ENCODE measurements around the gene IMPA2.

IMPA2 gene

DNA sequence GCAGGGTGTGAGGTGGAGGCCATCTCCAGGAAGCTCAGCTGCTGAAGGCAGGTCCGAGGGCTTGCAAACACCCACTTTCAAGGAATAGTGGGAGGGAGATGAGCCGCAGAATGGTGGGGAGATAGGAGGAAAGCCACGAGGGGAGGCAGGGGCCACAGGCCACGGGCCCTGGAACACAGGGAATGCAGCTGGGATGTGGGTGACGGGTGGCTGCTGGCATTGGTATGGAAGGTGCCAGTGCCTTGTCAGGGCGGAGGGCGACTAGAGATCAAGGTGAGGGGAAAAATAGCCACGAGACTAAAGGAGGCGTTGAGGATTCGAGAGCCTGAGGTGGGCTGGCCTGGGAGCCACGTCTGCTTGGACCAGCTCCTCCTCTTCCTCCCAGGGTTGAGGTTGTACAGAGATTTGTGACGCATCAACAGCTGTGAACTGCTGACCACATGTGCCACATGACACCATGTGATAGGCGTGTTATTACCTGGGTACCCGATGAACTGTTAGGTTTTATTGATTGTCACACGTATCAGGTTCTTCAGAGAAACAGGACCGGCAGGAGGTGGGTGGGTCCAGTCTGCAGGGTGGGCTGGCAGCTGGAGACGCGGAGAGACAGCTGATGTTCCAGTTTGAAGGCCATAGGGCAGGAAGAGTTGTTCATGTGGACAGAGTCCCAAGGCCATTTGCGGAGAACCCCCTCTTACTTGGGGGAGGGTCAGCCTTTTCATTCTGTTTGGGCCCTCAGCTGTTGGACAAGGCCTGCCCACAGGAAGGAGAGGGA is 9.9 kb downstream of the IMPA2 start:
- DNase-seq: no peak

DNA sequence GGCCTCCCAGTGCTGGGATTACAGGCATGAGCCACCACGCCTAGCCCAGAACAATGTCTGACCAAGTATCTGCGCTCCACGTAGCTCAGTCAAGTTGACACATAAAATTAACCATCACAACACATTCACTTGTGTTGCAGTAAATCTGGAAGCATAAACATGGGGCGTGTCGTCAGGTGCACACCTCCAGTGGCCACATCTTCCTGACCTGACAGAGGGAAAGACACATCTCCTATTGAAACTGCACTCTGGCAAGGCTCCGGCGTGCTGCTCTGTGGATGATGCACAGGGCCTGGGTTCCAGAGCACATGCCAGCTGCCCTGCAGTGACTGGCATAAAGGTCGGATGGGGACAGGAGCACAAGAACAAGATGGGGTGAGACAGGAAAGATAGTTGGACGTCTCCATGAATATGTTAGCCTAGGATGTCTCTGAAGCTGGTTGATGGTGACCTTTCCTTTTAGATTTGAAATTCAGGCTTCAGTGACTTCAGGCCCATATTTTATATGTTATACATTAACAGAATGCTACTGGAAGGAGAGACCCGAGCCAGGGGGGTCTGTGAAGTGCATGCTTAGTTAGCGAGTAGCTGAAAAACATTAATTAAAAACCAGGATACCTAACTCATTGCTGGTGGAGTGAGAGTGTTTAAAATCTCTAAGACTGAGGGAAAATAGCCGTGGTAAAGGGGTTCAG is 10.9 kb downstream of the IMPA2 start:
- no peak for DNase-seq

DNA sequence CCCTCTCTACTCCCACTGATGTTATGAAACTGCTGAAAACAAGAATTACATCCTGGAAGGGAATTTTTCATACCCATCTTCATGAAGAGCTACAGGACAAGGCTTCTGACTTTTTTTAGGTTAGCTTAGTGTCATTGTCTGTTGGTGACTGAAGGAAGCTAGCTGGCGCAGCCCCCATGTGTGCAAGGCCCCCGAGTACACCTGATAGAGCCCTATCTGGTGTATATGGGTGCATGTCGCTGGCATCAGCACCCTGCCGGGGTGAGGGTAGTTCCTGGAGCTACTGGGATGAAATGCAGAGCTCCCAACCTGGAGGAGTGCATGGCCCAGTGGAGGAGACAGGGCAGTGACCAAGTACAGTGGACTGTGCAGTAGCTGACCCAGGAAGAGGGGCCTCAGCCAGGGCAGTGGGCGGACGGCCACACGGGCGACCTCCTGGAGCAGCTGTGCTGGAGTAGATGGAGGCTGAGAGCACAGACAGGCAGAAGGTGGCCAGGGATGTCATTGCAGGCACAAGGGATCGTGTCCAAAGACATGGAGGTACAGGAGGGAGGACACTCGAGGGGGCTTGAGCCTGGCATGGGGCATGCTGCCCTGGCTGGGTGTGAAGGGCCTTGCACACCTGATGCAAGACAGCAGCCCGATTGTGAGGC is 12.1 kb downstream of the IMPA2 start:
- no peak for DNase-seq

- no peak for DNase-seq
Observed at GRCh38 chr18:11994336-11994702, 13.0 kb downstream of the IMPA2 start.

DNA sequence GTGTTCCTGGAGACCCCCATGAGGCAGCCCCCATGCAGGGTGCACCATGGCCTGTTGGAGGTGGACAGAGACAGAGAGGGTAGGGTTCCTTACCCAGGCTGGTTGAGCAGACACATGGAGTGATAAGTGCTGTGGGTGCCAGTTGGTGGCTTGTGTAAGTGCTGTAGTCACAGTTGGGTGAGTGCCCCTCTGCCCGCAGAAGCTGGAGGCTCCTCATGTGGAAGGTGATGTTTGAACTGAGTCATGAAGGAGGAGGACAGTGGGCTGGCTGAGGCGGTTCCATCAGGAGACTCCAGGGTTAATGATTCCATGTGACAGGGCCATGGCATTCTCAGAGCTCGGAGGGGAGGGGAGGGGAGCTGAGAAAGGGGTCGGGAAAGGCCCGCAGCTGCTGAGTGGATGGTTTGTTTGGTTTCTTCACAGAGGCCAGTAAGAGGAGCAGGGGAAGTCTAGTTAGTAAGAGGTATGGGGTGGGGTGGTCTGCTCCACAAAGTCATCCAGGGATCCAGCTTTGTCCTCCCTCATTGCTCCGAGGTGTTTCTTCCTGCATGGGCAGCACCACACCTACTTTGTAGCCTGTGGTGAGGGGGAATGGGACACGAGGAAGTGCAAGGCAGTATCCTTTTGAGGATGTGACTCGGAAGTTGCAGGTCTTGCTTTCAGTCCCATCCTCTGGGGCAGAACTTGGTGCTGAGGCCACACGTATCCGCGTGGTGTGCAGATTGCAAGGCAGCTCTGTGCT is 13.6 kb downstream of the IMPA2 start:
- no peak for DNase-seq

- peak; percentile 90 for DNase-seq
Observed at GRCh38 chr18:11995445-11996189, 14.3 kb downstream of the IMPA2 start.

GRCh38 chr18:11996190-11996754 is 15.0 kb downstream of the IMPA2 start:
- no peak for DNase-seq

DNA sequence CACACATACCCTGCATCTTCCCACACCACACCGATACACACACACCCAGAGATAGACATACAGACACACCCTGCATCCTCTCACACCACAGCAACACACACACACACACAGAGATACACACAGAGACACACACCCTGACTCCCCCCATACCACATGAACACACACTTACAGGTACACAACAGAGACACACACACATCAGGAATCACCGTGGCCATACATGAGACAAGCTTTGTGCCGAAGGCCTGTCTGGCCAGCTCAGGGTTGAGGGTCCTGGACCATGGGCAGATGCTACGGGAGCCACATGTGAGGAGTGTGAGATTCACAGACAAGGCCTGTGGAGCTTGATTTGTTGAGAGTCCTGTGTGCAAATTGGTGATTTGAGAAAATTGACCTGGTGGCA is 15.6 kb downstream of the IMPA2 start:
- DNase-seq: no peak

DNA sequence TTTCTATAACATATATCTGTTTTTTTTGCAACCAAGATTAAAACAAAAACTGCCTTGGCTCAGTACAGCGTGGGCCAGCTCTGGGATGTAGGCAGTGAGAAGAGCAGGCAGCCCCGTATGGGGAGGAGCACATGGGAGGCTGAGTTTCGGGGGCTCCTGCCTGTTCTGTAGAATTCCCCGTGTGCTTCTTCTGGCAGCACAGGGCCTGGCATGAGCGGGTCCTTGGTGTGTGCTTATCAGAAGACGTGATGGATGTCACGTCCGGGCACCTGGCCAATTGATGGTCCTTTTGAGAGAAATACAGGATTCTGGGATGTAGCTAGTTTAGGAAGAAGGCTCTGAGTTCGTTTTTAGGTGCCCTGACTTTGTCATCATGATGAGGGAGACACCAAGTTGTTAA is 16.2 kb downstream of the IMPA2 start:
- no peak for DNase-seq

DNA sequence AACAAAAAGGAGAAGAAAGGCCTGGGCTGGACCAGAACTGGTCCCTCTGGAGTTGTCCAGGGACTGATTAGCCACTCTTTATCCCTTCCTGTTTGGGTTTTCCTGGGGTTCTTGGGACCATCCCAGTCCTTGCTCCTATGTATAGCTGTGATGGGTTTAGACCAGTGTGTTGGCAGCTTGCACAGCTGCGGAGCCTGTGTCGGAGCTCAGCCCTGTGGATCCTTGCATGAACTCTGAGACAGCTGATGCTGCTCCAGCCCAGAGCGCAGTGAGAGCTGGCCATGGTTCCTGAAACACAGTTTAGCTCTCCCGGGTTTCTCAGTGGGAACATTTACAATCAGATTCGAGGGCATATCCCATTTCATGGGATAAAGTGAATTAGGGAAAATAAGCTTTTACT is 16.9 kb downstream of the IMPA2 start:
- no peak for DNase-seq

- no peak for DNase-seq
Observed at GRCh38 chr18:11999429-11999828, 18.1 kb downstream of the IMPA2 start.

DNA sequence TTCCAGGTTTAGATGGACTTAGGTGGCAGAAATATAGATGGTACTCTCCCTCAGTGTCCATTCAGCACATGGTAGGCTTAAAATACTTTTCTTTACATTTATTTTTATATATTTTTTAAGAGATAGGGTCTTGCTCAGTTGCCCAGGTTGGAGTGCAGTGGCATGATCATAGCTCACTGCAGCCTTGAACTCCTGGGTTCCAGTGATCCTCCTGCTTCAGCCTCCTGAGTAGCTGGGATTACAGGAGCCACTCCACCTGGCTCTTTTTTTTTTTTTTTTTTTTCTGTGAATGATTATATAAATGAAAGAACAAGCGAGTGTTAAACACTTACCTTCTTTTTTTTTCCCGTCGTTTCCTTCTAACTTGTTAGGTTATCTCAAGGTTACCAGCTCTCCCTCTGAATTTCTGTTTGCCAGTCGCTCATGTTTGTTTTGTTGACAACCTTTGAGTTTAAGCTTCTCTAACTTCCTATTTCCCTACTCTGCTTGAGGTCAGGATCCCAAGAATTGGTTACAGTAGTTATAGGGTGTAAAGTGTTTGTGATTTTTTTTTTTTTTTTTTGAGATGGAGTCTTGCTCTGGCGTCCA is 18.9 kb downstream of the IMPA2 start:
- no peak for DNase-seq

GRCh38 chr18:12001421-12001820 is 20.1 kb downstream of the IMPA2 start:
- no peak for DNase-seq

DNA sequence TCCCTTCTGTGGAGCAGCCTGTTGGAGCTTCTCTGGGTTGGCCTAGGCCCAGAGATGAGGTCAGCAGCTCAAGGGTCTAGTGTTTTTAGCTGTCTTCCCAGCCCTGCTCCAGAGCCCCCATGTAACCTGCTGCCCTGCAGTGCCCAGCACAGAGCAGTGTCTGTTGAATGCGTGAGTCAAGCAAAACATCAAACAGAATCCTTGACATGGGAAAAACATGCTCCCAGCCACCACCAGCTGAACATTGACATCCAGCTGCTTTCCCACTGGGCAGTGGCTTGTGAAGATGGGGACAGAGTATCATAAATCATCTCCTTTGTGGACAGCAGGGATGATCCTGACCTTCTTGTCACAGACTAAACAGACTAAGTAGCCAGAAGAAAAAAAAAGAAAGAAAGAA is 22.6 kb downstream of the IMPA2 start:
- no peak for DNase-seq

- DNase-seq: no peak
Observed at GRCh38 chr18:12005538-12006487, 24.5 kb downstream of the IMPA2 start.

DNA sequence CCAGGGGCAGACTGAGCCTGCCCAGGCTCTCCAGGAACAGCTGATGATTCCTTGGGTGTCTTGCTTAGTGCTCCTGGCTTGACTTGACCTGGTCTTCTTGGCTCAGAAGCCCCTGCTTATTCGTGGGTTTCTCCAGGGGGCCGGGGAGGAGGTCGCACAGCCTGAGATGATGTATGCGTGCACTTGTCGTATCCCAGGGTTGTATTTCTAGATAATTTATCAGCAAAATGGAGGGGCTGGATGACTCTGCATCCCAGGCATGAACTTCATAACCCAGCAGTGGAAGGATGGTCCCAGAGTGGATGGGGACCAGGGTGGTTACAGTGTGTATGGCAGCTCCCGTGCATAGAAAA is 25.2 kb downstream of the IMPA2 start:
- no peak for DNase-seq

- DNase-seq: no peak
Observed at GRCh38 chr18:12007063-12007462, 25.8 kb downstream of the IMPA2 start.

GRCh38 chr18:12008181-12008767 is 27.0 kb downstream of the IMPA2 start:
- DNase-seq: no peak

DNA sequence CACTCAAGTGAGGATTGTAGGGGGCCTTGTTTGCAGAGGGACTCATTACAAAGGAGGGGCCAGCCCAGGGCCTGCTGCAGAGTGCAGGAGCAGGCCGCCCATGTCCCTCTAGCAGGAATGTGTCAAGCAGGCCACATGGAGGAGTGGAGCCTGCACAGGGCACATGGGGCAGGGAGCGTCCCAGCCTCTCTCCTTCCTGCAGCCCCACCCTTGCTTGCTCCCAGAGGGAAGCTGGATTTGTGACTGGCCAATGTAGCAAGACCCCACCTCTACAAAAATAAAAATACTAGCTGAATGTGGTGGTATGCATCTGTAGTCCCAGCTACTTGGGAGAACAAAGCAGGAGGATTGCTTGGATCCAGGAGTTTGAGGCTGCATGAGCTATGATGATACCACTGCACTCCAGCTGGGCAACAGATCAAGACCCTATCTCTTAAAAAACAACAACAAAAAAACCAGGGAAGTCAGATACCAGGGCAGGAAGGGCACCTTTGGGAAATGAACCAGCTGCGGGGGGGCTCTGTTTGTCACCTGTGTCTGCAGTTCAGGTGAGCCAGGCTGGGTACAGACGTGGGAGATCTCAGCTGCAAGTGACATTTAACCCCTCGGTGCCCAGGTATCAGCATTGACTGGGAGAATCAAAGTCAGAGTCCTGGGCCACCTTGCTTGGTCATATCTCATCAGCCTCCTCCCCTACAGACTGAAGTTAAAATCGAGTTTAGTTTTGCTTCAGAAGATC is 27.7 kb downstream of the IMPA2 start:
- no peak for DNase-seq
